ENCODE data around the gene ADAMTSL1. TPM values are rescaled to one million over a fixed set of nuclear protein-coding genes. Genes with fewer than 3 reads are reported as not detected.

Gene ADAMTSL1
- total RNA-seq, 1 experiment from 2014 or later, result 1.2 TPM

GRCh38 chr9:18739127-18739526, 265.2 kb downstream of the ADAMTSL1 start:
- Histone ChIP-seq H2BK5ac (ENCODE audit: insufficient read length, low read length) (no peak overlapping the region), H4K91ac (ENCODE audit: insufficient read length, low read depth, low read length) (no peak overlapping the region), H3K9me3 (ENCODE audit: control insufficient read depth, low read depth, low read length) (no peaks in the 10 kb centered on the region), H3K14ac (ENCODE audit: insufficient read depth, low read length) (no peak overlapping the region), H2BK12ac (ENCODE audit: insufficient read length, low read depth, low read length) (no peak overlapping the region), H3K4me2 (ENCODE audit: insufficient read depth, insufficient read length, low read length) (no peak overlapping the region), H4K5ac (ENCODE audit: insufficient read length, low read depth, low read length) (no peak overlapping the region), H3K27me3 (ENCODE audit: insufficient read depth, low read length) (no peaks in the 10 kb centered on the region), H2BK120ac (ENCODE audit: low read depth, low read length, poor library complexity, severe bottlenecking) (no peak overlapping the region), H4K20me1 (ENCODE audit: control insufficient read depth, insufficient read depth, insufficient read length) (no peaks in the 10 kb centered on the region), H2BK15ac (ENCODE audit: low read depth, low read length) (no peak overlapping the region), H3K4ac (ENCODE audit: low read depth, low read length) (no peak overlapping the region), H3T11ph (ENCODE audit: low read length) (no peak overlapping the region), H2BK20ac (ENCODE audit: low read depth, low read length, poor library complexity, severe bottlenecking) (no peak overlapping the region), H4K8ac (replicated peaks; ENCODE audit: insufficient read length, low read depth, low read length) (no peak overlapping the region), H3K79me2 (ENCODE audit: insufficient read depth, low read length) (no peaks in the 10 kb centered on the region), H3K27ac (ENCODE audit: insufficient read length, low read depth, low read length) (no peak overlapping the region), H2AK5ac (ENCODE audit: insufficient read length, low read length) (no peak overlapping the region), H3K56ac (ENCODE audit: insufficient read length, low read depth, low read length) (no peak overlapping the region), H3K23ac (ENCODE audit: insufficient read length, low read depth, low read length) (no peak overlapping the region), H2AFZ (ENCODE audit: low read length) (no peak overlapping the region), H3K9ac (ENCODE audit: extremely low read depth, insufficient read length, low read length) (no peak overlapping the region), H3K18ac (ENCODE audit: insufficient read length, low read depth, low read length) (no peak overlapping the region), H3K79me1 (ENCODE audit: insufficient read depth, low read depth, low read length, poor library complexity, severe bottlenecking) (no peaks in the 10 kb centered on the region), H3K23me2 (ENCODE audit: insufficient read length, low read depth, low read length, poor library complexity, severe bottlenecking) (no peaks in the 10 kb centered on the region), H3K4me1 (ENCODE audit: insufficient read depth, low read length) (no peaks in the 10 kb centered on the region)
- Mint-ChIP-seq H3K27me3 (ENCODE audit: low read depth) (no peaks in the 10 kb centered on the region), H3K36me3 (ENCODE audit: insufficient read depth in 1 of 3, low read depth in 3 of 3) (no peaks in the 10 kb centered on the region), H3K4me3 (no peak overlapping the region), H3K27ac (no peak overlapping the region), H3K9me3 (no peaks in the 10 kb centered on the region), H3K4me1 (peaks cover 9 to 10% of the 10 kb centered on the region in 2 experiments)
- no peak for DNase-seq
- TF ChIP-seq CTCF (conservative IDR thresholded peaks at IDR 0.05), result no peak

All from H9 (cell line).